Activated CD8-positive, alpha-beta T cell treated with anti-CD3 and anti-CD28 coated beads for 36 hours (primary cell): ENCODE data around the gene LPP. TPM values are rescaled to one million over a fixed set of nuclear protein-coding genes. Genes with fewer than 3 reads are reported as not detected.
A peak's percentile ranks its signal among the peaks of the same experiment; 100 is the strongest.

ENCODE experiments used
- ATAC-seq: fragments of 200-7000 bp; cut with Tn5 transposase; one replicate; pipeline ENCODE4 v1.10.0; 2021; ENCODE audit warnings: mild to moderate bottlenecking, moderate library complexity
- CTCF ChIA-PET: fragments of 350-600 bp; sonication (Branson Sonifier 250); formaldehyde crosslinking; loops from one replicate; lab custom pipeline; 2021; ENCODE audit warnings: antibody characterized with exemption; lab: Charles Lee
- POLR2A ChIA-PET: fragments of 350-600 bp; sonication (Branson Sonifier 250); formaldehyde crosslinking; loops from one replicate; lab custom pipeline; 2021; ENCODE audit warnings: antibody characterized with exemption; lab: Charles Lee
- DNase-seq: peaks from one replicate; pipeline ENCODE4 v3.0.0-alpha.2; 2020
- H3K27ac Mint-ChIP-seq: one replicate; pipeline ENCODE4 v1.8.0; 2021; ENCODE audit warnings: mild to moderate bottlenecking, mixed read lengths
- H3K27me3 Mint-ChIP-seq: one replicate; pipeline ENCODE4 v1.8.0; 2021; ENCODE audit warnings: mixed read lengths
- H3K36me3 Mint-ChIP-seq: one replicate; pipeline ENCODE4 v1.8.0; 2021; ENCODE audit warnings: low read depth, mixed read lengths
- H3K4me1 Mint-ChIP-seq: one replicate; pipeline ENCODE4 v1.8.0; 2021; ENCODE audit warnings: low read depth, mixed read lengths
- H3K4me3 Mint-ChIP-seq: one replicate; pipeline ENCODE4 v1.8.0; 2021; ENCODE audit warnings: mild to moderate bottlenecking, moderate library complexity, mixed read lengths
- H3K9me3 Mint-ChIP-seq: one replicate; pipeline ENCODE4 v1.8.0; 2021; ENCODE audit warnings: mixed read lengths
- intact Hi-C: fragments of 100-400 bp; cut with micrococcal nuclease; formaldehyde crosslinking; loops from one replicate; pipeline ENCODE4 v1.10.0; 2022
- total RNA-seq, 2 experiments: library from RNA; stranded (reverse); gene quantifications; one replicate each; pipeline ENCODE4 v1.2.3, GENCODE V29; 2021
- TF ChIP-seq, protein P1 (sequence below): fragments of 200-600 bp; IDR thresholded peaks from one replicate; pipeline ENCODE4 v1.8.0; 2022; ENCODE audit warnings: antibody characterized with exemption, mild to moderate bottlenecking

LPP gene
- total RNA-seq, 2 experiments from 2014 or later, result 16.4 to 22.6 TPM

DNA sequence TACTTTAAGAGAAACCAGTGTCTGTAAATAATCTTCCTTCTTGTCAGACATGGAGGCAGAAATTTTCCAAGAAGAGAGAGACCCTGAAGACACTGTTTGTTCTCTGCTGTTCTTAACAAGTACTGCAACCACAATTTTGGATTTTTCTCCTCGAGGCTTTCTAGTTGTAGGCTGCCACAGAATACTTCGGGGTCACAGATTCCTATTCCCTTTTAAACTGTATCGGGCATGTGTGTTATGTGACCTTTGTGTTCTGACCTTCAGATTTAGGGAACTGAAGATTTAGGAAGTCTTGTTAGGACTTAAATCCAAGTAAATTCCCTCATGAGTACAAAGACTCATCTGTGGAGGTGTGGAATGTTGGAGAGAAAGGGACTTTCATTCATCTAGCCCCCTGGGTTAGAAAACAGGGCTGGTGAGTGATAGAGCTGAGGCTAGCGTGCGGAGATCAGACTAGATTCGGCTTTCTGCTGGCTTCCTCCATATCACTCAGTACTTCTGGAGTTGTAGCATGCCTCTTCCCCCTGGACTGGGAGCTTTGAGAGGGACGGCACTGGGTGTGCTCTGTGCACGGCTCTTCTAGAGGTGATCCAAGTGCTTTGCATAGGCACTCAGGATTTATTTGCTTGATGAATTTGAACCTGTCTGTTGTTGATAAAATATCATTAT is 237.0 kb downstream of the LPP start:
- peak overlapping the region; percentile 92 for H3K27ac Mint-ChIP-seq
- ChIA-PET CTCF (interaction anchor here (0.9 to 2.1 kb wide), 3 partner anchors 10 to 28 kb away, joined by 3 to 7 read pairs (median 3); no protein-coding TSS in a partner anchor), POLR2A (interaction anchor here (1.0 to 1.3 kb wide), 3 partner anchors 9 to 648 kb away, joined by 3 to 4 read pairs (median 4); no protein-coding TSS in a partner anchor)
- H3K27me3 Mint-ChIP-seq, result no peaks in the 10 kb centered on the region
- intact Hi-C loops, result loop anchor here (5.0 kb wide), 1 partner anchor 69 kb away; no protein-coding TSS in a partner anchor
- ATAC-seq (no peak), DNase-seq (no peak)
- H3K4me1 Mint-ChIP-seq, result peaks cover 29% of the 10 kb centered on the region
- no peaks in the 10 kb centered on the region for H3K9me3 Mint-ChIP-seq
- TF ChIP-seq, protein P1, sequence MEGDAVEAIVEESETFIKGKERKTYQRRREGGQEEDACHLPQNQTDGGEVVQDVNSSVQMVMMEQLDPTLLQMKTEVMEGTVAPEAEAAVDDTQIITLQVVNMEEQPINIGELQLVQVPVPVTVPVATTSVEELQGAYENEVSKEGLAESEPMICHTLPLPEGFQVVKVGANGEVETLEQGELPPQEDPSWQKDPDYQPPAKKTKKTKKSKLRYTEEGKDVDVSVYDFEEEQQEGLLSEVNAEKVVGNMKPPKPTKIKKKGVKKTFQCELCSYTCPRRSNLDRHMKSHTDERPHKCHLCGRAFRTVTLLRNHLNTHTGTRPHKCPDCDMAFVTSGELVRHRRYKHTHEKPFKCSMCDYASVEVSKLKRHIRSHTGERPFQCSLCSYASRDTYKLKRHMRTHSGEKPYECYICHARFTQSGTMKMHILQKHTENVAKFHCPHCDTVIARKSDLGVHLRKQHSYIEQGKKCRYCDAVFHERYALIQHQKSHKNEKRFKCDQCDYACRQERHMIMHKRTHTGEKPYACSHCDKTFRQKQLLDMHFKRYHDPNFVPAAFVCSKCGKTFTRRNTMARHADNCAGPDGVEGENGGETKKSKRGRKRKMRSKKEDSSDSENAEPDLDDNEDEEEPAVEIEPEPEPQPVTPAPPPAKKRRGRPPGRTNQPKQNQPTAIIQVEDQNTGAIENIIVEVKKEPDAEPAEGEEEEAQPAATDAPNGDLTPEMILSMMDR, result no peak
- H3K36me3 Mint-ChIP-seq, result peaks cover 2% of the 10 kb centered on the region
- no peak overlapping the region for H3K4me3 Mint-ChIP-seq

DNA sequence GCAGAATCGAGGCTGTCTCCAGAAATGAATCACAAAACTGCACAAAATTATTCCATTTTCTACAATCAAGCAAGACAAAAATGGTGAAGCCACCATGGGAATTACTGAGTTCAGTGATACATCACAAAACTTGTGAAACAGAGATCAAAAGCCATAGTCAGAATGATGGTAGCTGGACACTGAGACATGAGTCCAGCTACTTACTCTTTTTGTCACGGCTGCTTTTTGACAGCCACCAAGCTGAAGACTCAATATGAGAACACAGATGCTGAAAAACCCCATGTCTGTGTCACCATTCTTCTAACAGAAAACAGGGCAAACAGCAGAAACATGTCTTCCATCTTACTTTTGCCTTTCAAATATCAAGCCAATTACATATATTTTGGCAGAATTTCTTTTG is 237.6 kb downstream of the LPP start:
- Mint-ChIP-seq H3K9me3 (no peaks in the 10 kb centered on the region), H3K36me3 (peaks cover 2% of the 10 kb centered on the region), H3K27me3 (no peaks in the 10 kb centered on the region), H3K27ac (peak overlapping the region; percentile 52), H3K4me3 (no peak overlapping the region), H3K4me1 (peaks cover 26% of the 10 kb centered on the region)
- TF ChIP-seq, protein P1, result no peak
- intact Hi-C loops, result loop anchor here (5.0 kb wide), 1 partner anchor 69 kb away; no protein-coding TSS in a partner anchor
- ATAC-seq (no peak), DNase-seq (no peak)
- ChIA-PET CTCF (interaction anchor here (2.1 kb wide), 1 partner anchor 9 kb away, joined by 7 read pairs; no protein-coding TSS in a partner anchor), POLR2A (no interaction called here)

DNA sequence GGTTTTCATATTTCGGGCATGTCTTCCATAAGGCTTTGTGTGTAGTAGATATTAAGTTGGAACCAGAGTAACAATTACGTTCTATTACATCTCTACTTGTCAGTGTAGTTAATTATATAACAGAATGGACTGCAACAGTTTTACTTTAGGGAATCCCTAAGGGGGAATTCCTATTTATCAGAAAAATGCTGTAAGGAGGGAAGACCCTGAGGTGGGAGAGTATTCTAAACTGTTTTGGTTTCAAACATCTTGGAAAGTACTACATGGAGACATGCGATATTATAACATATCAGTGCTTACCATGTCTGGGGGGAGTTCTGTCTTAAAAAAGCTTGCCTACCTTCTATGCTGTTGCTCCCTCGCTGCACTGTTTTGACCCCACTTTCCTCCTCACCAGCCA is 238.1 kb downstream of the LPP start:
- ATAC-seq, result no peak

DNA sequence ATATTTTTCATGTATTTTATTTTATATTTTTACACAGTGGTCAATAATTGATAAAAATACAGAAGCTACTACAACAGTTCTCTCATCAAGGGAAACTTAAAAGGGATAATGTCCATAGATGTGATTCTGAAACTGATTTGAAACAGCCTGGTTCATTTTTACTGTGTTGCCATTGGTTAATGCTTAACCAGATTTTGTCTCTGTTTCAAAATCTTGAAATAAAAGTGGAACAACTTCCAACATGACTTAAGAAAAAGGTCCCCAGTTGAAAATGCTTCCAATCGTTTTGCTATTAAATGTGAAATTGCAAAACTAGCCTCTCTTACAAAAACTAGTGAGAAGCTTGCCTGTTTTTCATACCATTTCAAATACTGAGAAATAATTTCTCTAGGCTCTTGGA is 240.7 kb downstream of the LPP start:
- H3K9me3 Mint-ChIP-seq, result no peaks in the 10 kb centered on the region
- ChIA-PET CTCF (interaction anchor here (1.6 kb wide), 1 partner anchor 654 kb away, joined by 5 read pairs; no protein-coding TSS in a partner anchor), POLR2A (no interaction called here)
- no peaks in the 10 kb centered on the region for H3K27me3 Mint-ChIP-seq
- peaks cover 45% of the 10 kb centered on the region for H3K4me1 Mint-ChIP-seq
- no peak overlapping the region for H3K4me3 Mint-ChIP-seq
- H3K27ac Mint-ChIP-seq, result no peak overlapping the region
- DNase-seq, result no peak
- intact Hi-C loops, result loop anchor here (5.0 kb wide), 1 partner anchor 72 kb away; no protein-coding TSS in a partner anchor
- peaks cover 4% of the 10 kb centered on the region for H3K36me3 Mint-ChIP-seq
- TF ChIP-seq, protein P1, result no peak
- ATAC-seq, result no peak

More for the DNA sequence above, 238.1 kb downstream of the LPP start:
- ChIA-PET POLR2A (no interaction called here), CTCF (interaction anchor here (2.1 kb wide), 1 partner anchor 9 kb away, joined by 7 read pairs; no protein-coding TSS in a partner anchor)
- TF ChIP-seq, protein P1, result no peak
- Mint-ChIP-seq H3K4me3 (no peak overlapping the region), H3K4me1 (peaks cover 31% of the 10 kb centered on the region), H3K27ac (no peak overlapping the region), H3K36me3 (peaks cover 2% of the 10 kb centered on the region), H3K27me3 (no peaks in the 10 kb centered on the region), H3K9me3 (no peaks in the 10 kb centered on the region)
- no peak for DNase-seq
- intact Hi-C loops, result loop anchor here (5.0 kb wide), 1 partner anchor 70 kb away; no protein-coding TSS in a partner anchor

DNA sequence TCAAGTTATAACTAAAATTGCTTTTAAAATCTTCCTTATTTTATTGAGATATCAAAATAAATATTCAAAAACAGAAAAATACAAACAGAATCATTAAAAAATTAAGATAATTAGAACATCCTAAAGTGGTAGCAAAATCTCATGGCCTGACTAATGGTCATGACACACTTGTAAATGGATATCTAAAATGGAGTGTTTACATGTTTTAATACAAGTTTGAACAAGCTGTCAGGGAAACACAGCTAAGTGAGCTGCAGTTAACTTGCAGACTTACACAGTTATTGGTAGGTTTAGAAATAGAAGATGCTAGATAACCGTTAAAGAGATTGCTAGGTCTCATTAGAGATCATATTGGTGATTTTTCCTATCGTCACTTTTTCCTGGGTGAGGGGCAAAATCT is 242.3 kb downstream of the LPP start:
- Mint-ChIP-seq H3K36me3 (peaks cover 2% of the 10 kb centered on the region), H3K4me1 (peaks cover 45% of the 10 kb centered on the region), H3K9me3 (no peaks in the 10 kb centered on the region), H3K27ac (no peak overlapping the region), H3K27me3 (no peaks in the 10 kb centered on the region), H3K4me3 (no peak overlapping the region)
- ATAC-seq (no peak), DNase-seq (no peak)
- POLR2A ChIA-PET, result no interaction called here
- CTCF ChIA-PET, result no interaction called here
- intact Hi-C loops, result no loop called here
- TF ChIP-seq, protein P1, result no peak
